GM12878 (cell line): ENCODE results near the gene SETD7.

ENCODE experiments used
- CBX3 ChIP-seq: fragments of 200-600 bp; sonication (generic); IDR thresholded peaks from 2 replicates; pipeline ENCODE4 v1.6.1; 2016; ENCODE audit warnings: low read depth, borderline replicate concordance
- EGR1 ChIP-seq, 2 experiments: IDR thresholded peaks; 1 replicate in 1 of 2; 2 replicates in 1 of 2; pipeline ENCODE4 v1.6.1; 2011 to 2012; ENCODE audit warnings: low read depth in 2 of 2, low read length in 2 of 2, borderline replicate concordance in 1 of 2, mild to moderate bottlenecking in 1 of 2, moderate library complexity in 1 of 2
- MLLT1 ChIP-seq: fragments of 450-650 bp; IDR thresholded peaks from 2 replicates; pipeline ENCODE4 v1.6.1; 2016; ENCODE audit warnings: mild to moderate bottlenecking
- MYC ChIP-seq: IDR thresholded peaks from 2 replicates; pipeline ENCODE4 v1.6.1; 2011; ENCODE audit warnings: mild to moderate bottlenecking, low read length, moderate library complexity, inconsistent platforms; ENCODE audit not compliant: insufficient read depth, insufficient replicate concordance, insufficient read length, severe bottlenecking
- POLR2A ChIP-seq: IDR thresholded peaks from 2 replicates; pipeline ENCODE4 v1.6.1; 2011; ENCODE audit warnings: low read depth, mild to moderate bottlenecking, low read length
- TAF1 ChIP-seq: IDR thresholded peaks from 2 replicates; pipeline ENCODE4 v1.6.1; 2011; ENCODE audit warnings: mild to moderate bottlenecking, low read depth, low read length, borderline replicate concordance
- YY1 ChIP-seq: IDR thresholded peaks from 2 replicates; pipeline ENCODE4 v1.6.1; 2011; ENCODE audit warnings: low read depth, mild to moderate bottlenecking, low read length
- ZNF217 ChIP-seq: fragments of 450-650 bp; IDR thresholded peaks from 2 replicates; pipeline ENCODE4 v1.6.1; 2017; ENCODE audit warnings: antibody characterized with exemption, mild to moderate bottlenecking
- TF ChIP-seq, protein P1 (sequence below), 3 experiments: IDR thresholded peaks in 2 of 3; conservative IDR thresholded peaks in 1 of 3; 2 replicates each; pipeline ENCODE4 v1.5.1; 2011; ENCODE audit warnings: low read depth in 3 of 3, low read length in 3 of 3, mild to moderate bottlenecking in 3 of 3, control low read depth in 2 of 3, moderate library complexity in 2 of 3, inconsistent platforms in 1 of 3, mixed read lengths in 1 of 3; ENCODE audit not compliant: control insufficient read depth in 2 of 3, insufficient read depth in 1 of 3; ENCODE audit errors: extremely low read depth in 1 of 3
- TF ChIP-seq, protein P2 (sequence below): IDR thresholded peaks from 2 replicates; pipeline ENCODE4 v1.6.1; 2012; ENCODE audit warnings: mild to moderate bottlenecking, low read depth, low read length

DNA sequence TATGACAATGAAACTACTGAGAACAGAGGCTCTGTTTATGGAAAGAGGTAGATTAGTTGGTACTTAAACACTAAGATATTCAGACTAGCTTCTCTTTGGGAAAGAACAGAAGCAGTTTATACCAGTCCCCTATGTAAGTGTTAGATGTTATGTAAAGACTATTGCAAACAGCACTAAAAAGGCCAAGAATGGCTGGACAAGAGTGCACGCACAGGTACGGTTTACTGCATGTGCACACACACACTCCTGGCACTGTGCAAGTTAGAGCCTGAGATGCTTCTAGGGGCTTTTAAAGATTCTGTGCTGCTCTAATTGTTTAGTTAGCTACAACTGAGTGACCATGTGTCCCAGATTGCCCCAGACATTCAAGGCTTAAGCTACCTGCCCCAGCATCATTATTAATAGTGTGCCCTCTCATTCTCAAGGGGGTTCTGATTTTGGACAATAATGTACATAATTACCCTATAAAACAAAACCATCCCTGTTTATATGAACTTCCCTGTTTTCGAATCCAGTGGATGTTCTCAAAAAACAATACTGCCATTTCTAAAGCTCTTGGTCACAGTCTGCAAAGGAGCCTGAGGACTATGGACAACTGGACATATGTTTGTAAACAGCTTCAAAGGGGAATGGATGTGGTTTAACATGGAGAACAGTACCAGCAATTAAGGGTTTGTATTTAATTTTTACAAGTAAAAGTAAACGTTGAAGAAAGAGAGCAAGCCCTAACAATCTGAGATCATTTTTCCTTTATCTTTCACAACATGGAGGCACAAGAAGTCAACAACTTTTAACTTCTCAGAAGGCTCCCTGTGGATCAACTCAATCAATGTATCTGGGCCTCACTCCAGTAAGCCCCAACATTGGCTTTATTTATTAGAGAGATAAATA lies 2.0 kb downstream of the SETD7 start:
- TF ChIP-seq YY1 (no peak), POLR2A (no peak), CBX3 (no peak), TAF1 (no peak), ZNF217 (no peak), MYC (no peak), EGR1 (IDR thresholded peaks at IDR 0.05; ENCODE audit: borderline replicate concordance in 1 of 2, low read depth in 2 of 2, low read length in 2 of 2) (no peak), MLLT1 (no peak)
- TF ChIP-seq, protein P1, sequence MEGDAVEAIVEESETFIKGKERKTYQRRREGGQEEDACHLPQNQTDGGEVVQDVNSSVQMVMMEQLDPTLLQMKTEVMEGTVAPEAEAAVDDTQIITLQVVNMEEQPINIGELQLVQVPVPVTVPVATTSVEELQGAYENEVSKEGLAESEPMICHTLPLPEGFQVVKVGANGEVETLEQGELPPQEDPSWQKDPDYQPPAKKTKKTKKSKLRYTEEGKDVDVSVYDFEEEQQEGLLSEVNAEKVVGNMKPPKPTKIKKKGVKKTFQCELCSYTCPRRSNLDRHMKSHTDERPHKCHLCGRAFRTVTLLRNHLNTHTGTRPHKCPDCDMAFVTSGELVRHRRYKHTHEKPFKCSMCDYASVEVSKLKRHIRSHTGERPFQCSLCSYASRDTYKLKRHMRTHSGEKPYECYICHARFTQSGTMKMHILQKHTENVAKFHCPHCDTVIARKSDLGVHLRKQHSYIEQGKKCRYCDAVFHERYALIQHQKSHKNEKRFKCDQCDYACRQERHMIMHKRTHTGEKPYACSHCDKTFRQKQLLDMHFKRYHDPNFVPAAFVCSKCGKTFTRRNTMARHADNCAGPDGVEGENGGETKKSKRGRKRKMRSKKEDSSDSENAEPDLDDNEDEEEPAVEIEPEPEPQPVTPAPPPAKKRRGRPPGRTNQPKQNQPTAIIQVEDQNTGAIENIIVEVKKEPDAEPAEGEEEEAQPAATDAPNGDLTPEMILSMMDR (IDR thresholded peaks at IDR 0.05 in 2 of 3, conservative IDR thresholded peaks at IDR 0.05 in 1 of 3; ENCODE audit: control insufficient read depth in 2 of 3, extremely low read depth in 1 of 3, insufficient read depth in 1 of 3, low read depth in 3 of 3, low read length in 3 of 3) = no peak
- TF ChIP-seq, protein P2, sequence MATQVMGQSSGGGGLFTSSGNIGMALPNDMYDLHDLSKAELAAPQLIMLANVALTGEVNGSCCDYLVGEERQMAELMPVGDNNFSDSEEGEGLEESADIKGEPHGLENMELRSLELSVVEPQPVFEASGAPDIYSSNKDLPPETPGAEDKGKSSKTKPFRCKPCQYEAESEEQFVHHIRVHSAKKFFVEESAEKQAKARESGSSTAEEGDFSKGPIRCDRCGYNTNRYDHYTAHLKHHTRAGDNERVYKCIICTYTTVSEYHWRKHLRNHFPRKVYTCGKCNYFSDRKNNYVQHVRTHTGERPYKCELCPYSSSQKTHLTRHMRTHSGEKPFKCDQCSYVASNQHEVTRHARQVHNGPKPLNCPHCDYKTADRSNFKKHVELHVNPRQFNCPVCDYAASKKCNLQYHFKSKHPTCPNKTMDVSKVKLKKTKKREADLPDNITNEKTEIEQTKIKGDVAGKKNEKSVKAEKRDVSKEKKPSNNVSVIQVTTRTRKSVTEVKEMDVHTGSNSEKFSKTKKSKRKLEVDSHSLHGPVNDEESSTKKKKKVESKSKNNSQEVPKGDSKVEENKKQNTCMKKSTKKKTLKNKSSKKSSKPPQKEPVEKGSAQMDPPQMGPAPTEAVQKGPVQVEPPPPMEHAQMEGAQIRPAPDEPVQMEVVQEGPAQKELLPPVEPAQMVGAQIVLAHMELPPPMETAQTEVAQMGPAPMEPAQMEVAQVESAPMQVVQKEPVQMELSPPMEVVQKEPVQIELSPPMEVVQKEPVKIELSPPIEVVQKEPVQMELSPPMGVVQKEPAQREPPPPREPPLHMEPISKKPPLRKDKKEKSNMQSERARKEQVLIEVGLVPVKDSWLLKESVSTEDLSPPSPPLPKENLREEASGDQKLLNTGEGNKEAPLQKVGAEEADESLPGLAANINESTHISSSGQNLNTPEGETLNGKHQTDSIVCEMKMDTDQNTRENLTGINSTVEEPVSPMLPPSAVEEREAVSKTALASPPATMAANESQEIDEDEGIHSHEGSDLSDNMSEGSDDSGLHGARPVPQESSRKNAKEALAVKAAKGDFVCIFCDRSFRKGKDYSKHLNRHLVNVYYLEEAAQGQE = no peak
